ENCODE data around the gene MEAF6. TPM values are rescaled to one million over a fixed set of nuclear protein-coding genes. Genes with fewer than 3 reads are reported as not detected.

MEAF6 gene
- total and polyA plus RNA-seq, 9 donors: 38.7 to 108 (median 64.1) TPM

DNA sequence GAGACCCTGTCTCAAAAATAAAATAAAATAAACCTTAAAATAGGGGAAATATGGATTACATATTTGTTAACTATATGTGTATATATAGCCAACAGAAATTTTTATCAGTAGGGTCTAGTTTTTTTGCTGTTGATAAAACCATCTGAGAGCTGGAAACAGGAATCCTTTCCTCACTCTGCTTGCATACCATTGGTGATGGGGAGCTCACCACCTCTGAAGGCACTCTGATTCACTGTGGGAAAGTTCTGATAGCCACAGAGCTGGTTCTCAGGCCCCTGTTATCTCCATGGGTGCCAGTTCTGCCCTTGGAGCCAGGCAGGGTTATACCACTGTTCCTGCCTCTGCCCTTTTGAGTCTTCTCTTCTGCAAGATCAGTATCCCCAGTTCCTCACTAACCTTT is 58.0 kb downstream of the MEAF6 start:
- Histone ChIP-seq H3K9me3 (no peaks in the 10 kb centered on the region), H3K36me3 (no peaks in the 10 kb centered on the region), H3K4me3 (no peak overlapping the region), H3K27ac (no peak overlapping the region), H3K27me3 (no peaks in the 10 kb centered on the region), H3K4me1 (ENCODE audit: insufficient read depth) (peaks cover 3% of the 10 kb centered on the region)
- intact Hi-C loops (cut with DNase I): loop anchor here (1.0 to 10.0 kb wide), 3 partner anchors 30 to 228 kb away; no protein-coding TSS in a partner anchor
- TF ChIP-seq, protein P1, sequence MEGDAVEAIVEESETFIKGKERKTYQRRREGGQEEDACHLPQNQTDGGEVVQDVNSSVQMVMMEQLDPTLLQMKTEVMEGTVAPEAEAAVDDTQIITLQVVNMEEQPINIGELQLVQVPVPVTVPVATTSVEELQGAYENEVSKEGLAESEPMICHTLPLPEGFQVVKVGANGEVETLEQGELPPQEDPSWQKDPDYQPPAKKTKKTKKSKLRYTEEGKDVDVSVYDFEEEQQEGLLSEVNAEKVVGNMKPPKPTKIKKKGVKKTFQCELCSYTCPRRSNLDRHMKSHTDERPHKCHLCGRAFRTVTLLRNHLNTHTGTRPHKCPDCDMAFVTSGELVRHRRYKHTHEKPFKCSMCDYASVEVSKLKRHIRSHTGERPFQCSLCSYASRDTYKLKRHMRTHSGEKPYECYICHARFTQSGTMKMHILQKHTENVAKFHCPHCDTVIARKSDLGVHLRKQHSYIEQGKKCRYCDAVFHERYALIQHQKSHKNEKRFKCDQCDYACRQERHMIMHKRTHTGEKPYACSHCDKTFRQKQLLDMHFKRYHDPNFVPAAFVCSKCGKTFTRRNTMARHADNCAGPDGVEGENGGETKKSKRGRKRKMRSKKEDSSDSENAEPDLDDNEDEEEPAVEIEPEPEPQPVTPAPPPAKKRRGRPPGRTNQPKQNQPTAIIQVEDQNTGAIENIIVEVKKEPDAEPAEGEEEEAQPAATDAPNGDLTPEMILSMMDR (IDR thresholded peaks at IDR 0.05): no peak
- TF ChIP-seq EP300 (IDR thresholded peaks at IDR 0.05): no peak
- no peak for TF ChIP-seq POLR2A (IDR thresholded peaks at IDR 0.05)
- no peak for DNase-seq

DNA sequence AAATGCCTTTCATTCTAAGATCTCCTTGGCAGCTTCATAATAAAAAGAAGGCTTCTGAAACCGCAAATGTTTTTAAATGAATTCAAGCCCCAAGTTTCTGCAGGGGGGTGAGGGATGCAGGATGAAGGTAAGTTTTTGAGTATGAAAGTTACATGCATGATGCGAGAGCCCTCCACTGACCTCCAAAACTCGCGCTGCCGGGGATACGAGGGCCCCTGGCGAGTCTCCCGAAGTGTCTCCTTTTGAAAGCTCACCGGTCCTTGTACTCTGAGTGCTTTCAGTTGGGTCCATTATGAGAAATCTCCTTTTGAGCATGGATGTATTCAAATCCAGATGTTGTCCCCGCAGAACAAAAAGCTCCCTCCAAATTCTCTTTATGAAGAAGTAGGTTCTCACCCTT is 59.0 kb downstream of the MEAF6 start:
- Histone ChIP-seq H3K9me3 (no peaks in the 10 kb centered on the region), H3K4me3 (no peak overlapping the region), H3K27ac (no peak overlapping the region), H3K27me3 (no peaks in the 10 kb centered on the region), H3K4me1 (ENCODE audit: insufficient read depth) (peaks cover 3% of the 10 kb centered on the region), H3K36me3 (no peaks in the 10 kb centered on the region)
- intact Hi-C loops (cut with DNase I): loop anchor here in 3 of 4 donors (2.0 to 10.0 kb wide), 3 partner anchors 31 to 229 kb away; no protein-coding TSS in a partner anchor
- no peak for DNase-seq
- WGBS, 3 donors: 68 to 78% (median 75%) methylated on average over 10 of the region's 10 CpGs
- TF ChIP-seq EP300 (IDR thresholded peaks at IDR 0.05): no peak
- TF ChIP-seq, protein P1 (IDR thresholded peaks at IDR 0.05): no peak
- TF ChIP-seq POLR2A (IDR thresholded peaks at IDR 0.05): no peak

DNA sequence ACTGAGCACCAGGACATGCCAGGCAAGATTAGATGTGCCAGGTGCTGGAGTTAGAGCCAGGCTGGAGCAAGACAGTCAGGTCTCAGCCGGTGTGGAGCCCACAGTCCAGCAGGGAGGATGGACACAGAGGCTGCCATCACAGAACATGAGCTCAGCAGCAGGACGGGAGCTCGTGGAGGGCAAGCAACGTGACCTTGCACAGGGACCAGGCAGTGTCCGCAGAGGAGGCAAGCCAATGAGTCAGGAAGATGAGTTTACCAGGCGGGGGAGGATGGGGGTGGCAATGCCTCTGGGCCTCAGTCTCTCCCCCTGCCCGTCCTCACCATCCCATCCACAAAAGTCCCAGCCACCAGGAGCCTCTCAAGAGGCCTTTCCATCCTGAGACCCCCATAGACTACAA is 60.9 kb downstream of the MEAF6 start:
- WGBS, 3 donors: 67 to 69% (median 69%) methylated on average over 7 of the region's 7 CpGs
- H3K9me3 ChIP-seq: no peaks in the 10 kb centered on the region

DNA sequence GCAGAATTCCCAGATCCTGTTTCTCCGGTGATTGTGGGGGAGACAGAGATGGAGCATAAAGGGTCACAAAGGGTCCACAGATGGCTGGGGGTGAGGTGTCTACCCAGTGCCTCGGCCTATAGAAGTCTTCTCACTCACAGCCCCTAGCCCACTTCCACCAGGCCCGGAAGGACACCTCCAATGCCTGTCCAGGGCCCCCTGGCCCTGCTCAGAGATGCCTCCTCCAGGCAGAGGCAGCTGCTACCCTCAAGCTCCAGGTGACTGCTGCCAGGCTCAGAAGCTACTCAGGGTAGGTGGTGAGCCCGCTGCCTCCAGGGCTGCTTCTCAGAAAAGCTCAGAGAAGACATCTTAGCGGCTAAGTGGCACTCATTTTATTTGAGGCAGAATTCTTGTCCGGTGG is 62.1 kb downstream of the MEAF6 start:
- TF ChIP-seq EP300 (IDR thresholded peaks at IDR 0.05) (no peak), POLR2A (IDR thresholded peaks at IDR 0.05) (no peak)
- TF ChIP-seq, protein P1 (IDR thresholded peaks at IDR 0.05): no peak
- Histone ChIP-seq H3K4me1 (ENCODE audit: insufficient read depth) (peaks cover 3% of the 10 kb centered on the region), H3K27me3 (no peaks in the 10 kb centered on the region), H3K4me3 (no peak overlapping the region), H3K36me3 (no peaks in the 10 kb centered on the region), H3K27ac (no peak overlapping the region), H3K9me3 (no peaks in the 10 kb centered on the region)
- no peak for DNase-seq
- WGBS, 3 donors: 61 to 78% (median 72%) methylated on average over 6 of the region's 6 CpGs
- intact Hi-C loops (cut with DNase I): loop anchor here (5.0 to 10.0 kb wide), 3 partner anchors 222 to 232 kb away; no protein-coding TSS in a partner anchor

More for the DNA sequence above, 60.9 kb downstream of the MEAF6 start:
- no peaks in the 10 kb centered on the region for H3K27me3 ChIP-seq
- no peak for DNase-seq
- H3K27ac ChIP-seq: no peak overlapping the region
- peaks cover 3% of the 10 kb centered on the region for H3K4me1 ChIP-seq (ENCODE audit: insufficient read depth)
- no peak overlapping the region for H3K4me3 ChIP-seq
- H3K36me3 ChIP-seq: no peaks in the 10 kb centered on the region
- no peak for TF ChIP-seq POLR2A (IDR thresholded peaks at IDR 0.05)
- TF ChIP-seq, protein P1 (IDR thresholded peaks at IDR 0.05): no peak
- TF ChIP-seq EP300 (IDR thresholded peaks at IDR 0.05): no peak
- intact Hi-C loops (cut with DNase I): loop anchor here (2.0 to 10.0 kb wide), 4 partner anchors 33 to 231 kb away; no protein-coding TSS in a partner anchor
